GM04503 (cell line): Measurements from ENCODE around the gene PPP1R14D.
A peak's percentile ranks its signal among the peaks of the same experiment; 100 is the strongest.

Source experiments
- DNase-seq: peaks from one replicate; pipeline ENCODE4 v3.0.0-alpha.2; 2012; ENCODE audit warnings: low read depth

Gene PPP1R14D

GRCh38 chr15:40782609-40783227, 45.8 kb downstream of the PPP1R14D start:
- no peak for DNase-seq

GRCh38 chr15:40776537-40777141, 51.9 kb downstream of the PPP1R14D start:
- peak; percentile 49 for DNase-seq

GRCh38 chr15:40775740-40776536, 52.6 kb downstream of the PPP1R14D start:
- DNase-seq = no peak

GRCh38 chr15:40775007-40775406, 53.5 kb downstream of the PPP1R14D start:
- DNase-seq = no peak

- no peak for DNase-seq
These were observed 54.6 kb downstream of the PPP1R14D start for GRCh38 chr15:40773902-40774301.

- no peak for DNase-seq
These were observed 55.0 kb downstream of the PPP1R14D start for GRCh38 chr15:40773496-40773895.

GRCh38 chr15:40772014-40772413, 56.5 kb downstream of the PPP1R14D start:
- DNase-seq = no peak

- no peak for DNase-seq
These were observed 57.3 kb downstream of the PPP1R14D start for GRCh38 chr15:40771242-40771641.

GRCh38 chr15:40770147-40770721, 58.3 kb downstream of the PPP1R14D start:
- no peak for DNase-seq

GRCh38 chr15:40769274-40770146, 59.0 kb downstream of the PPP1R14D start, which contains the start of gene C15orf62:
TSS of gene C15orf62 (plus strand) at chr15:40769980. CDS start at chr15:40770496, 516 bp downstream.
- no peak for DNase-seq

GRCh38 chr15:40768521-40769273, 59.8 kb downstream of the PPP1R14D start:
- no peak for DNase-seq

- no peak for DNase-seq
These were observed 60.5 kb downstream of the PPP1R14D start for GRCh38 chr15:40767838-40768500.

- DNase-seq = no peak
These were observed 61.3 kb downstream of the PPP1R14D start for GRCh38 chr15:40766906-40767837.

GRCh38 chr15:40766194-40766815, 62.2 kb downstream of the PPP1R14D start:
- no peak for DNase-seq
